Lower leg skin (tissue), 3 donors: Measurements from ENCODE around the gene LAMC2.

ENCODE experiments used
- POLR2A ChIP-seq, 2 donors: fragments of 450-650 bp; IDR thresholded peaks; one replicate each; pipeline ENCODE4 v1.6.1; 2016 to 2017; ENCODE audit warnings: antibody characterized with exemption in 2 of 2, mild to moderate bottlenecking in 1 of 2, moderate library complexity in 1 of 2
- TF ChIP-seq, protein P1 (sequence below), 3 donors: fragments of 450-650 bp; IDR thresholded peaks; one replicate each; pipeline ENCODE4 v1.5.1; 2016; ENCODE audit warnings: antibody characterized with exemption in 3 of 3, mild to moderate bottlenecking in 3 of 3, moderate library complexity in 2 of 3

DNA sequence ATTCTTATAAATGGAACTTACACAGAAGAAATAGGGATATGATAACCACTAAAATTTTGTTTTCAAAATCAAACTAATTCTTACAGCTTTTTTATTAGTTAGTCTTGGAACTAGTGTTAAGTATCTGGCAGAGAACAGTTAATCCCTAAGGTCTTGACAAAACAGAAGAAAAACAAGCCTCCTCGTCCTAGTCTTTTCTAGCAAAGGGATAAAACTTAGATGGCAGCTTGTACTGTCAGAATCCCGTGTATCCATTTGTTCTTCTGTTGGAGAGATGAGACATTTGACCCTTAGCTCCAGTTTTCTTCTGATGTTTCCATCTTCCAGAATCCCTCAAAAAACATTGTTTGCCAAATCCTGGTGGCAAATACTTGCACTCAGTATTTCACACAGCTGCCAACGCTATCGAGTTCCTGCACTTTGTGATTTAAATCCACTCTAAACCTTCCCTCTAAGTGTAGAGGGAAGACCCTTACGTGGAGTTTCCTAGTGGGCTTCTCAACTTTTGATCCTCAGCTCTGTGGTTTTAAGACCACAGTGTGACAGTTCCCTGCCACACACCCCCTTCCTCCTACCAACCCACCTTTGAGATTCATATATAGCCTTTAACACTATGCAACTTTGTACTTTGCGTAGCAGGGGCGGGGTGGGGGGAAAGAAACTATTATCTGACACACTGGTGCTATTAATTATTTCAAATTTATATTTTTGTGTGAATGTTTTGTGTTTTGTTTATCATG lies 42.3 kb upstream of the LAMC2 start:
- TF ChIP-seq, protein P1, sequence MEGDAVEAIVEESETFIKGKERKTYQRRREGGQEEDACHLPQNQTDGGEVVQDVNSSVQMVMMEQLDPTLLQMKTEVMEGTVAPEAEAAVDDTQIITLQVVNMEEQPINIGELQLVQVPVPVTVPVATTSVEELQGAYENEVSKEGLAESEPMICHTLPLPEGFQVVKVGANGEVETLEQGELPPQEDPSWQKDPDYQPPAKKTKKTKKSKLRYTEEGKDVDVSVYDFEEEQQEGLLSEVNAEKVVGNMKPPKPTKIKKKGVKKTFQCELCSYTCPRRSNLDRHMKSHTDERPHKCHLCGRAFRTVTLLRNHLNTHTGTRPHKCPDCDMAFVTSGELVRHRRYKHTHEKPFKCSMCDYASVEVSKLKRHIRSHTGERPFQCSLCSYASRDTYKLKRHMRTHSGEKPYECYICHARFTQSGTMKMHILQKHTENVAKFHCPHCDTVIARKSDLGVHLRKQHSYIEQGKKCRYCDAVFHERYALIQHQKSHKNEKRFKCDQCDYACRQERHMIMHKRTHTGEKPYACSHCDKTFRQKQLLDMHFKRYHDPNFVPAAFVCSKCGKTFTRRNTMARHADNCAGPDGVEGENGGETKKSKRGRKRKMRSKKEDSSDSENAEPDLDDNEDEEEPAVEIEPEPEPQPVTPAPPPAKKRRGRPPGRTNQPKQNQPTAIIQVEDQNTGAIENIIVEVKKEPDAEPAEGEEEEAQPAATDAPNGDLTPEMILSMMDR (IDR thresholded peaks at IDR 0.05): no peak
- TF ChIP-seq POLR2A (IDR thresholded peaks at IDR 0.05): no peak
